H1 (cell line): ENCODE data around the gene TRAP1. TPM values are rescaled to one million over a fixed set of nuclear protein-coding genes. Genes with fewer than 3 reads are reported as not detected.

Experiments used
- CTCF ChIA-PET: fragments of 300-600 bp; sonication (Branson Sonifier 250); formaldehyde crosslinking; loops from one replicate; lab custom pipeline; 2021; ENCODE audit not compliant: partially characterized antibody; lab: Charles Lee
- POLR2A ChIA-PET: fragments of 300-600 bp; sonication (Branson Sonifier 250); formaldehyde crosslinking; loops from one replicate; lab custom pipeline; 2021; ENCODE audit warnings: inconsistent platforms; ENCODE audit not compliant: partially characterized antibody; lab: Charles Lee
- DNase-seq, 2 experiments: peaks; one replicate each; pipeline versions ENCODE4 v3.0.0 to v3.0.0-alpha.2; 2010 to 2022; ENCODE audit warnings: low spot score in 2 of 2, low read depth in 1 of 2, mixed read lengths in 1 of 2
- FAIRE-seq: peaks from 2 replicates; lab custom pipeline; 2011; peaks lifted over from hg19 to GRCh38; lab: Jason Lieb, UNC
- H2AFZ ChIP-seq: 2 replicates; pipeline ENCODE4 v1.8.1; 2012; ENCODE audit warnings: low read length, inconsistent platforms
- H2AK5ac ChIP-seq: 2 replicates; pipeline ENCODE4 v1.6.1; 2013; ENCODE audit warnings: low read depth, low read length
- H2BK120ac ChIP-seq: replicated peaks from 2 replicates; pipeline ENCODE3; 2013; ENCODE audit warnings: low read depth, low read length, inconsistent platforms
- H2BK12ac ChIP-seq: 2 replicates; pipeline ENCODE4 v1.6.1; 2013; ENCODE audit warnings: low read depth, low read length
- H2BK15ac ChIP-seq: 2 replicates; pipeline ENCODE4 v1.6.1; 2013; ENCODE audit warnings: low read length
- H2BK20ac ChIP-seq: 2 replicates; pipeline ENCODE4 v1.6.1; 2013; ENCODE audit warnings: low read length
- H2BK5ac ChIP-seq: 2 replicates; pipeline ENCODE4 v1.6.1; 2013; ENCODE audit warnings: low read depth, low read length
- H3K14ac ChIP-seq: 2 replicates; pipeline ENCODE4 v1.6.1; 2013; ENCODE audit warnings: inconsistent platforms; ENCODE audit not compliant: insufficient read length
- H3K18ac ChIP-seq: 2 replicates; pipeline ENCODE4 v1.6.1; 2013; ENCODE audit warnings: low read length; ENCODE audit errors: extremely low read depth
- H3K23ac ChIP-seq: 2 replicates; pipeline ENCODE4 v1.6.1; 2013; ENCODE audit warnings: inconsistent platforms; ENCODE audit not compliant: insufficient read length
- H3K23me2 ChIP-seq: 2 replicates; pipeline ENCODE4 v1.6.1; 2013; ENCODE audit warnings: low read depth, low read length
- H3K27ac ChIP-seq: 2 replicates; pipeline ENCODE4 v1.6.1; 2011; ENCODE audit warnings: low read depth, low read length, inconsistent platforms
- H3K27me3 ChIP-seq, 4 experiments: replicated peaks in 1 of 4; 1 replicate in 1 of 4; 2 replicates in 3 of 4; pipeline versions ENCODE4 v1.6.1 to v1.8.1; 2011 to 2013; ENCODE audit warnings: low read length in 3 of 4, mild to moderate bottlenecking in 3 of 4, inconsistent platforms in 2 of 4, mixed read lengths in 2 of 4, moderate library complexity in 1 of 4; ENCODE audit not compliant: control insufficient read depth in 3 of 4, insufficient read depth in 3 of 4; ENCODE audit errors: extremely low read depth in 1 of 4
- H3K36me3 ChIP-seq, 4 experiments: 2 replicates each; pipeline versions ENCODE4 v1.6.1 to v1.8.1; 2011 to 2013; ENCODE audit warnings: mild to moderate bottlenecking in 4 of 4, low read length in 3 of 4, moderate library complexity in 2 of 4, control low read depth in 1 of 4, inconsistent platforms in 1 of 4; ENCODE audit not compliant: insufficient read depth in 4 of 4, control insufficient read depth in 2 of 4
- H3K4ac ChIP-seq: replicated peaks from 2 replicates; pipeline ENCODE3; 2013; ENCODE audit warnings: low read length, low read depth, mixed read lengths, inconsistent platforms; ENCODE audit not compliant: insufficient read length
- H3K4me1 ChIP-seq, 4 experiments: replicated peaks in 1 of 4; 1 replicate in 1 of 4; 2 replicates in 3 of 4; pipeline versions ENCODE4 v1.6.1 to v1.8.1; 2011 to 2013; ENCODE audit warnings: low read length in 3 of 4, inconsistent platforms in 2 of 4, mixed read lengths in 1 of 4; ENCODE audit not compliant: insufficient read depth in 4 of 4, control insufficient read depth in 3 of 4
- H3K4me2 ChIP-seq, 2 experiments: 2 replicates each; pipeline versions ENCODE4 v1.6.1 to v1.8.1; 2011 to 2013; ENCODE audit warnings: low read depth in 2 of 2, low read length in 2 of 2, control low read depth in 1 of 2, inconsistent platforms in 1 of 2, mild to moderate bottlenecking in 1 of 2; ENCODE audit not compliant: insufficient read depth in 1 of 2
- H3K4me3 ChIP-seq, 4 experiments: fragments of 200-600, 300-600 bp in 1 of 4; sonication (generic), shearing (Covaris generic), sonication (Bioruptor Twin) in 1 of 4; 2 replicates each; pipeline versions ENCODE4 v1.5.1 to v1.8.1; 2011 to 2016; ENCODE audit warnings: low read length in 4 of 4, low read depth in 3 of 4, control low read depth in 2 of 4, inconsistent platforms in 2 of 4, mild to moderate bottlenecking in 2 of 4, mixed read lengths in 1 of 4, moderate library complexity in 1 of 4; ENCODE audit not compliant: insufficient read depth in 2 of 4; ENCODE audit errors: extremely low read depth in 1 of 4
- H3K56ac ChIP-seq: replicated peaks from 2 replicates; pipeline ENCODE3; 2013; ENCODE audit warnings: low read depth, mild to moderate bottlenecking, mixed read lengths, low read length, inconsistent platforms; ENCODE audit not compliant: insufficient read length
- H3K79me1 ChIP-seq: 2 replicates; pipeline ENCODE4 v1.6.1; 2013; ENCODE audit warnings: low read depth, low read length, control low read depth
- H3K79me2 ChIP-seq, 2 experiments: 2 replicates each; pipeline versions ENCODE4 v1.6.1 to v1.8.1; 2012 to 2013; ENCODE audit warnings: low read length in 2 of 2, mild to moderate bottlenecking in 2 of 2, inconsistent platforms in 1 of 2; ENCODE audit not compliant: insufficient read depth in 2 of 2, control insufficient read depth in 1 of 2
- H3K9ac ChIP-seq, 4 experiments: replicated peaks in 1 of 4; 1 replicate in 1 of 4; 2 replicates in 3 of 4; pipeline versions ENCODE4 v1.6.1 to v1.8.1; 2011 to 2013; ENCODE audit warnings: low read depth in 3 of 4, low read length in 3 of 4, control low read depth in 2 of 4, mild to moderate bottlenecking in 2 of 4, moderate library complexity in 2 of 4, inconsistent platforms in 1 of 4; ENCODE audit errors: extremely low read depth in 1 of 4
- H3K9me3 ChIP-seq, 2 experiments: 2 replicates each; pipeline versions ENCODE4 v1.6.1 to v1.8.1; 2012 to 2013; ENCODE audit warnings: mild to moderate bottlenecking in 2 of 2, moderate library complexity in 2 of 2, control low read depth in 1 of 2, inconsistent platforms in 1 of 2, low read depth in 1 of 2, low read length in 1 of 2, mixed read lengths in 1 of 2; ENCODE audit not compliant: insufficient read depth in 2 of 2
- H4K20me1 ChIP-seq, 2 experiments: replicated peaks in 1 of 2; 2 replicates each; pipeline versions ENCODE3 to v1.8.1; 2011 to 2013; ENCODE audit warnings: inconsistent platforms in 2 of 2, low read length in 2 of 2, mild to moderate bottlenecking in 1 of 2; ENCODE audit not compliant: insufficient read depth in 2 of 2, control insufficient read depth in 1 of 2
- H4K5ac ChIP-seq: 2 replicates; pipeline ENCODE4 v1.6.1; 2013; ENCODE audit warnings: low read length, low read depth, mixed read lengths, inconsistent platforms; ENCODE audit not compliant: insufficient read length
- H4K8ac ChIP-seq: 2 replicates; pipeline ENCODE4 v1.8.0; 2013; ENCODE audit warnings: mild to moderate bottlenecking, moderate library complexity, low read length, inconsistent platforms; ENCODE audit not compliant: insufficient read depth; ENCODE audit errors: extremely low read depth
- H4K91ac ChIP-seq: replicated peaks from 2 replicates; pipeline ENCODE3; 2013; ENCODE audit warnings: low read length, mixed read lengths, inconsistent platforms; ENCODE audit not compliant: insufficient read length
- CREB1 ChIP-seq: IDR thresholded peaks from 2 replicates; pipeline ENCODE4 v1.6.1; 2012; ENCODE audit warnings: inconsistent platforms
- RAD21 ChIP-seq, 2 experiments: IDR thresholded peaks in 1 of 2; conservative IDR thresholded peaks in 1 of 2; 2 replicates each; pipeline ENCODE4 v1.6.1; 2011; ENCODE audit warnings: low read depth in 2 of 2, low read length in 2 of 2, improper control_type of control experiment in 1 of 2, inconsistent platforms in 1 of 2, mild to moderate bottlenecking in 1 of 2, moderate library complexity in 1 of 2
- WGBS, 2 experiments: shearing (Covaris generic) in 1 of 2; methylation state at CpG; one replicate each; pipeline versions ENCODE4 v1.1.6 to v1.1.7; 2013 to 2015; ENCODE audit warnings: low lambda C conversion rate in 2 of 2, mixed read lengths in 2 of 2, inconsistent platforms in 1 of 2, low coverage in 1 of 2, missing lambda C conversion rate in 1 of 2; ENCODE audit not compliant: insufficient replicate concordance in 2 of 2, insufficient coverage in 1 of 2, insufficient read length in 1 of 2; ENCODE audit errors: extremely low coverage in 1 of 2, missing lambda C conversion rate in 1 of 2; 5-methylcytosine and 5-hydroxymethylcytosine counted together
- polyA plus RNA-seq, 7 experiments: library from polyadenylated mRNA; depleted of rRNA in 3 of 7; stranded (reverse) in 5 of 7; unstranded in 2 of 7; fragments of >200 nt in 5 of 7; fragments of 200-250 nt in 2 of 7; gene quantifications; 1 replicate in 5 of 7; 2 replicates in 1 of 7; 4 replicates in 1 of 7; pipeline versions ENCODE4 v1.2.1 to v1.2.3, GENCODE V29; 2011 to 2013; ENCODE audit warnings: missing spikeins in 2 of 7, mixed read lengths in 2 of 7
- total RNA-seq: library from RNA; stranded (reverse); fragmentation: NEBNext Ultra II Directional; extraction: Animal tissue kit (Norgen Biotek cat#: 25700); gene quantifications from 2 replicates; pipeline ENCODE4 v1.2.1, GENCODE V29; 2021
- TF ChIP-seq, protein P1 (sequence below), 3 experiments: IDR thresholded peaks; 1 replicate in 2 of 3; 2 replicates in 1 of 3; pipeline versions ENCODE4 v1.5.1 to v1.6.1; 2011; ENCODE audit warnings: low read length in 3 of 3, mild to moderate bottlenecking in 3 of 3, inconsistent platforms in 2 of 3, low read depth in 1 of 3, moderate library complexity in 1 of 3; ENCODE audit not compliant: insufficient read depth in 1 of 3; ENCODE audit errors: control extremely low read depth in 1 of 3
- TF ChIP-seq, protein P2 (sequence below): IDR thresholded peaks from 2 replicates; pipeline ENCODE4 v1.6.1; 2012; ENCODE audit warnings: low read length, inconsistent platforms

The TRAP1 gene
- total and polyA plus RNA-seq, 2 of the 8 experiments (the other 6 are each of a cell fraction or from before 2014, with no cell fraction given): 215 to 283 TPM

DNA sequence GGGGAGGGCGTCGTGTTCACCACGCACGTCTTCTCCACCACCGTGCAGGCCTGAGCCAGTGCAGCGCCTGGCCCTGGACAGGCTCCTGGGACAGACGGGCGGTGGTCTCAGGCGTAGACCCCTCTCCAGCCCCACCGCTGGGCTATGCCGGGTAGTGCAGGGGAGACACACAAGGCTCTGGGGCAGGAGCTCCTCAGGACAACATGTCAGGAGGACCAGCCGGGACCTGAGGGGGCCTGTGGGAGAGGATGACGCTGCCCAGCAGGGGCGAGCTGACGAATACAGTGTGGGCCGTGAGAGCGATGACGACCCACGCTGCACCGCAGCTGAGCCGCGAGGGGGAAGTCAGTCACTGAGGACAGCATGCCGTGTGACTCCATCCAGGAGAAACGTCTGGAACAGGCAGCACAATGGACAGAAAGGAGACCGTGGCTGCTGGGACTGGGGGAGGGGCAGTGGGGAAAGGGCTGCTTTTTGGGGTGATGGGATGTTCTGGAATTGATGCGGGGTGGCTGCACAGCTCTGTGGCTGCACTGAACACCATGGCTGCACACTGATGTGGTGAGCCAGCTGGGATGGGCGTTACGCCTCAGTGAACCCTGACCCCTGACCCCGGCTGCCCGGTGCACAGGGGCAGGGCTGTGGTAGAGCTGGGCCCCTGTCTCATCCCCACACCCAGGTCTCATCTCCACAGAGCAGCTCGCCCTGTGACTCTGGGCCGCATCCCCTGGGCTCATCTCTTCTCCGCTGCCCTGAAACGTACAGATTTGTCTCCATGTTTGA is 42.6 kb downstream of the TRAP1 start:
- H3K9me3 ChIP-seq: no peaks in the 10 kb centered on the region
- no peak overlapping the region for H3K56ac ChIP-seq
- no peak overlapping the region for H2BK12ac ChIP-seq
- H3K27ac ChIP-seq: no peak overlapping the region
- H4K5ac ChIP-seq: no peak overlapping the region
- H4K91ac ChIP-seq: no peak overlapping the region
- TF ChIP-seq RAD21 (IDR thresholded peaks at IDR 0.05 in 1 of 2, conservative IDR thresholded peaks at IDR 0.05 in 1 of 2; ENCODE audit: low read depth in 2 of 2, low read length in 2 of 2) (peak; percentile 19 to 41; a peak in 3 of 4 replicates), CREB1 (no peak)
- TF ChIP-seq, protein P1, sequence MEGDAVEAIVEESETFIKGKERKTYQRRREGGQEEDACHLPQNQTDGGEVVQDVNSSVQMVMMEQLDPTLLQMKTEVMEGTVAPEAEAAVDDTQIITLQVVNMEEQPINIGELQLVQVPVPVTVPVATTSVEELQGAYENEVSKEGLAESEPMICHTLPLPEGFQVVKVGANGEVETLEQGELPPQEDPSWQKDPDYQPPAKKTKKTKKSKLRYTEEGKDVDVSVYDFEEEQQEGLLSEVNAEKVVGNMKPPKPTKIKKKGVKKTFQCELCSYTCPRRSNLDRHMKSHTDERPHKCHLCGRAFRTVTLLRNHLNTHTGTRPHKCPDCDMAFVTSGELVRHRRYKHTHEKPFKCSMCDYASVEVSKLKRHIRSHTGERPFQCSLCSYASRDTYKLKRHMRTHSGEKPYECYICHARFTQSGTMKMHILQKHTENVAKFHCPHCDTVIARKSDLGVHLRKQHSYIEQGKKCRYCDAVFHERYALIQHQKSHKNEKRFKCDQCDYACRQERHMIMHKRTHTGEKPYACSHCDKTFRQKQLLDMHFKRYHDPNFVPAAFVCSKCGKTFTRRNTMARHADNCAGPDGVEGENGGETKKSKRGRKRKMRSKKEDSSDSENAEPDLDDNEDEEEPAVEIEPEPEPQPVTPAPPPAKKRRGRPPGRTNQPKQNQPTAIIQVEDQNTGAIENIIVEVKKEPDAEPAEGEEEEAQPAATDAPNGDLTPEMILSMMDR (IDR thresholded peaks at IDR 0.05; ENCODE audit: control extremely low read depth in 1 of 3, insufficient read depth in 1 of 3, low read depth in 1 of 3, low read length in 3 of 3): peak; percentile 27 to 39 (median 34); a peak in 3 of 4 replicates
- TF ChIP-seq, protein P2, sequence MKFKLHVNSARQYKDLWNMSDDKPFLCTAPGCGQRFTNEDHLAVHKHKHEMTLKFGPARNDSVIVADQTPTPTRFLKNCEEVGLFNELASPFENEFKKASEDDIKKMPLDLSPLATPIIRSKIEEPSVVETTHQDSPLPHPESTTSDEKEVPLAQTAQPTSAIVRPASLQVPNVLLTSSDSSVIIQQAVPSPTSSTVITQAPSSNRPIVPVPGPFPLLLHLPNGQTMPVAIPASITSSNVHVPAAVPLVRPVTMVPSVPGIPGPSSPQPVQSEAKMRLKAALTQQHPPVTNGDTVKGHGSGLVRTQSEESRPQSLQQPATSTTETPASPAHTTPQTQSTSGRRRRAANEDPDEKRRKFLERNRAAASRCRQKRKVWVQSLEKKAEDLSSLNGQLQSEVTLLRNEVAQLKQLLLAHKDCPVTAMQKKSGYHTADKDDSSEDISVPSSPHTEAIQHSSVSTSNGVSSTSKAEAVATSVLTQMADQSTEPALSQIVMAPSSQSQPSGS: no peak
- WGBS, 2 experiments: 93% methylated on average over 31 of the region's 34 CpGs; no CpG with 5 or more reads in 1 of the 2 experiments
- H3K14ac ChIP-seq: no peak overlapping the region
- H3K18ac ChIP-seq: no peak overlapping the region
- no peak overlapping the region for H2BK5ac ChIP-seq
- H3K9ac ChIP-seq: no peak overlapping the region
- POLR2A ChIA-PET: interaction anchor here (0.6 to 2.2 kb wide), 5 partner anchors 10 to 19 kb away, joined by 3 to 8 read pairs (median 4); no protein-coding TSS in a partner anchor
- no peak overlapping the region for H3K4me3 ChIP-seq
- no peak overlapping the region for H2AK5ac ChIP-seq
- DNase-seq: no peak
- no peak for FAIRE-seq
- H3K27me3 ChIP-seq: no peaks in the 10 kb centered on the region
- peak overlapping the region; percentile 71; the same call in 1 of the 2 replicates for H4K8ac ChIP-seq
- H2AFZ ChIP-seq: no peak overlapping the region
- H3K4me2 ChIP-seq: no peak overlapping the region
- H3K23ac ChIP-seq: no peak overlapping the region
- H2BK15ac ChIP-seq: no peak overlapping the region
- H2BK120ac ChIP-seq: no peak overlapping the region
- no peaks in the 10 kb centered on the region for H3K79me1 ChIP-seq
- CTCF ChIA-PET: interaction anchor here (0.6 to 3.6 kb wide), 16 partner anchors 8 to 601 kb away, joined by 3 to 17 read pairs (median 4); no protein-coding TSS in a partner anchor
- no peaks in the 10 kb centered on the region for H3K23me2 ChIP-seq
- H4K20me1 ChIP-seq: peaks cover 3 to 13% of the 10 kb centered on the region in 2 experiments
- H3K4ac ChIP-seq: no peak overlapping the region
- H3K79me2 ChIP-seq: no peaks in the 10 kb centered on the region
- peaks cover 25 to 64% (median 56%) of the 10 kb centered on the region in 4 experiments for H3K36me3 ChIP-seq
- H2BK20ac ChIP-seq: no peak overlapping the region
- no peaks in the 10 kb centered on the region for H3K4me1 ChIP-seq
